Measurements from ENCODE around the gene MAP2K5.

GRCh38 chr15:67660874-67661606 is 118.5 kb downstream of the MAP2K5 start:
- TF ChIP-seq, protein P1, sequence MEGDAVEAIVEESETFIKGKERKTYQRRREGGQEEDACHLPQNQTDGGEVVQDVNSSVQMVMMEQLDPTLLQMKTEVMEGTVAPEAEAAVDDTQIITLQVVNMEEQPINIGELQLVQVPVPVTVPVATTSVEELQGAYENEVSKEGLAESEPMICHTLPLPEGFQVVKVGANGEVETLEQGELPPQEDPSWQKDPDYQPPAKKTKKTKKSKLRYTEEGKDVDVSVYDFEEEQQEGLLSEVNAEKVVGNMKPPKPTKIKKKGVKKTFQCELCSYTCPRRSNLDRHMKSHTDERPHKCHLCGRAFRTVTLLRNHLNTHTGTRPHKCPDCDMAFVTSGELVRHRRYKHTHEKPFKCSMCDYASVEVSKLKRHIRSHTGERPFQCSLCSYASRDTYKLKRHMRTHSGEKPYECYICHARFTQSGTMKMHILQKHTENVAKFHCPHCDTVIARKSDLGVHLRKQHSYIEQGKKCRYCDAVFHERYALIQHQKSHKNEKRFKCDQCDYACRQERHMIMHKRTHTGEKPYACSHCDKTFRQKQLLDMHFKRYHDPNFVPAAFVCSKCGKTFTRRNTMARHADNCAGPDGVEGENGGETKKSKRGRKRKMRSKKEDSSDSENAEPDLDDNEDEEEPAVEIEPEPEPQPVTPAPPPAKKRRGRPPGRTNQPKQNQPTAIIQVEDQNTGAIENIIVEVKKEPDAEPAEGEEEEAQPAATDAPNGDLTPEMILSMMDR (IDR thresholded peaks at IDR 0.05) = no peak
- TF ChIP-seq POLR2A (IDR thresholded peaks at IDR 0.05) = no peak

Data from right lobe of liver (tissue), 4 donors.